ENCODE results near the gene CHD5. TPM values are rescaled to one million over a fixed set of nuclear protein-coding genes. Genes with fewer than 3 reads are reported as not detected.

Gene CHD5
- polyA plus RNA-seq, 2 of the 4 experiments (the other 2 are of a cell fraction): 0.21 to 0.66 TPM

GRCh38 chr1:6126521-6127067, 53.5 kb downstream of the CHD5 start:
- peaks cover 3% of the 10 kb centered on the region; the same call in 2 of the 3 replicates for H3K4me1 ChIP-seq
- ChIA-PET POLR2A (no interaction called here), CTCF (interaction anchor here (0.8 to 2.6 kb wide), 3 partner anchors 11 to 78 kb away, joined by 3 to 11 read pairs (median 3); no protein-coding TSS in a partner anchor)
- H3K9me3 ChIP-seq: no peaks in the 10 kb centered on the region
- no peak for FAIRE-seq
- H3K27ac ChIP-seq: no peak overlapping the region
- no peak for ATAC-seq
- 86% methylated on average over 5 of the region's 16 CpGs for WGBS (ENCODE audit: missing lambda C conversion rate)
- TF ChIP-seq POLR2A (IDR thresholded peaks at IDR 0.05; ENCODE audit: low read length) (no peak), ZFP36 (IDR thresholded peaks at IDR 0.05; ENCODE audit: borderline replicate concordance, partially characterized antibody) (no peak), CBX2 (IDR thresholded peaks at IDR 0.05; ENCODE audit: borderline replicate concordance, low read depth) (no peak), CHD4 (IDR thresholded peaks at IDR 0.05; ENCODE audit: borderline replicate concordance) (no peak), RFX5 (IDR thresholded peaks at IDR 0.05) (no peak), FOSL2 (IDR thresholded peaks at IDR 0.05) (no peak), FOSL2 (CRISPR knock-in tag; IDR thresholded peaks at IDR 0.05) (no peak), CEBPB (IDR thresholded peaks at IDR 0.05) (no peak), MAZ (IDR thresholded peaks at IDR 0.05; ENCODE audit: borderline replicate concordance, low read depth, low read length) (no peak), HEYL (CRISPR knock-in tag; IDR thresholded peaks at IDR 0.05) (no peak), SMC3 (IDR thresholded peaks at IDR 0.05) (no peak)
- TF ChIP-seq, protein P1, sequence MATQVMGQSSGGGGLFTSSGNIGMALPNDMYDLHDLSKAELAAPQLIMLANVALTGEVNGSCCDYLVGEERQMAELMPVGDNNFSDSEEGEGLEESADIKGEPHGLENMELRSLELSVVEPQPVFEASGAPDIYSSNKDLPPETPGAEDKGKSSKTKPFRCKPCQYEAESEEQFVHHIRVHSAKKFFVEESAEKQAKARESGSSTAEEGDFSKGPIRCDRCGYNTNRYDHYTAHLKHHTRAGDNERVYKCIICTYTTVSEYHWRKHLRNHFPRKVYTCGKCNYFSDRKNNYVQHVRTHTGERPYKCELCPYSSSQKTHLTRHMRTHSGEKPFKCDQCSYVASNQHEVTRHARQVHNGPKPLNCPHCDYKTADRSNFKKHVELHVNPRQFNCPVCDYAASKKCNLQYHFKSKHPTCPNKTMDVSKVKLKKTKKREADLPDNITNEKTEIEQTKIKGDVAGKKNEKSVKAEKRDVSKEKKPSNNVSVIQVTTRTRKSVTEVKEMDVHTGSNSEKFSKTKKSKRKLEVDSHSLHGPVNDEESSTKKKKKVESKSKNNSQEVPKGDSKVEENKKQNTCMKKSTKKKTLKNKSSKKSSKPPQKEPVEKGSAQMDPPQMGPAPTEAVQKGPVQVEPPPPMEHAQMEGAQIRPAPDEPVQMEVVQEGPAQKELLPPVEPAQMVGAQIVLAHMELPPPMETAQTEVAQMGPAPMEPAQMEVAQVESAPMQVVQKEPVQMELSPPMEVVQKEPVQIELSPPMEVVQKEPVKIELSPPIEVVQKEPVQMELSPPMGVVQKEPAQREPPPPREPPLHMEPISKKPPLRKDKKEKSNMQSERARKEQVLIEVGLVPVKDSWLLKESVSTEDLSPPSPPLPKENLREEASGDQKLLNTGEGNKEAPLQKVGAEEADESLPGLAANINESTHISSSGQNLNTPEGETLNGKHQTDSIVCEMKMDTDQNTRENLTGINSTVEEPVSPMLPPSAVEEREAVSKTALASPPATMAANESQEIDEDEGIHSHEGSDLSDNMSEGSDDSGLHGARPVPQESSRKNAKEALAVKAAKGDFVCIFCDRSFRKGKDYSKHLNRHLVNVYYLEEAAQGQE (IDR thresholded peaks at IDR 0.05): no peak
- H3K4me3 ChIP-seq: no peak overlapping the region
- no peak for DNase-seq (ENCODE audit: low read depth in 1 of 2, low spot score in 1 of 2)
- H3K4me2 ChIP-seq: no peak overlapping the region

DNA sequence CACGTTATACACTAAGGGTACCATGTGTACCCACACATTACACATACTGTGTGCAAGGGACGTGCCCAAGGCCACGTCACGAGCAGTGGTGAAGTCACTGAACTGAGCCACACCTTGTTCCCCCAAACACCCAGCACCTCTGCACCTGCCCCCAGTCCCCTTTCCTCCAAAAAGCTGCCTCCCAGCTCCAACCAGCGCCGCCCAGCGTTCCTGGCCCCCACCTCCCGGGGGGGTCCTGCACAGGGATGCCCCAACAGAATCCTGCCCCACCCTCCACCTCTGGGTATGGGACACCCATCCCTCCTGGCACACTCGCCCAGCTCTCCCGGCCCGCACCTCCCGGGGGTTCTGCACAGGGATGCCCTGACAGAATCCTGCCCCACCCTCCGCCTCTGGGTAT, 54.1 kb downstream of the CHD5 start:
- TF ChIP-seq ZNF302 (CRISPR knock-in tag; IDR thresholded peaks at IDR 0.05): no peak
- TF ChIP-seq ZSCAN20 (CRISPR knock-in tag; IDR thresholded peaks at IDR 0.05): no peak
- no peak for TF ChIP-seq TP53 (CRISPR knock-in tag; IDR thresholded peaks at IDR 0.05)
- no peak for TF ChIP-seq RAD21 (conservative IDR thresholded peaks at IDR 0.05 in 1 of 2, IDR thresholded peaks at IDR 0.05 in 1 of 2)
- no peak for TF ChIP-seq CEBPB (IDR thresholded peaks at IDR 0.05)
- TF ChIP-seq, protein P1 (IDR thresholded peaks at IDR 0.05): no peak
- no peak for TF ChIP-seq POLR2AphosphoS2 (conservative IDR thresholded peaks at IDR 0.05; ENCODE audit: low read length)
- no peak for TF ChIP-seq CBX8 (IDR thresholded peaks at IDR 0.05)
- TF ChIP-seq NFE2L2 (conservative IDR thresholded peaks at IDR 0.05; ENCODE audit: low read length): no peak
- no peak for TF ChIP-seq FOSL2 (IDR thresholded peaks at IDR 0.05)
- TF ChIP-seq FOSL2 (CRISPR knock-in tag; IDR thresholded peaks at IDR 0.05): no peak
- TF ChIP-seq BHLHE40 (IDR thresholded peaks at IDR 0.05; ENCODE audit: low read depth, low read length): no peak
- no peak for TF ChIP-seq ZC3H11A (IDR thresholded peaks at IDR 0.05)
- TF ChIP-seq JUN (IDR thresholded peaks at IDR 0.05): no peak
- TF ChIP-seq RARB (CRISPR knock-in tag; IDR thresholded peaks at IDR 0.05): no peak
- TF ChIP-seq RCOR1 (IDR thresholded peaks at IDR 0.05; ENCODE audit: low read depth, low read length): no peak
- TF ChIP-seq EHMT2 (IDR thresholded peaks at IDR 0.05; ENCODE audit: low read depth): no peak
- TF ChIP-seq, protein P2, sequence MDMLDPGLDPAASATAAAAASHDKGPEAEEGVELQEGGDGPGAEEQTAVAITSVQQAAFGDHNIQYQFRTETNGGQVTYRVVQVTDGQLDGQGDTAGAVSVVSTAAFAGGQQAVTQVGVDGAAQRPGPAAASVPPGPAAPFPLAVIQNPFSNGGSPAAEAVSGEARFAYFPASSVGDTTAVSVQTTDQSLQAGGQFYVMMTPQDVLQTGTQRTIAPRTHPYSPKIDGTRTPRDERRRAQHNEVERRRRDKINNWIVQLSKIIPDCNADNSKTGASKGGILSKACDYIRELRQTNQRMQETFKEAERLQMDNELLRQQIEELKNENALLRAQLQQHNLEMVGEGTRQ (IDR thresholded peaks at IDR 0.05): no peak
- TF ChIP-seq HOXA7 (CRISPR knock-in tag; IDR thresholded peaks at IDR 0.05): no peak
- DNase-seq (ENCODE audit: low read depth in 1 of 2, low spot score in 1 of 2): no peak
- Histone ChIP-seq H3K9me3 (no peaks in the 10 kb centered on the region), H3K4me2 (no peak overlapping the region), H3K27ac (no peak overlapping the region), H3K4me1 (peaks cover 3% of the 10 kb centered on the region; the same call in 2 of the 3 replicates), H3K4me3 (no peak overlapping the region)
- ChIA-PET CTCF (interaction anchor here (0.9 to 1.6 kb wide), 2 partner anchors 10 to 79 kb away, joined by 3 to 7 read pairs; partner anchors contain the start of gene RNF207), POLR2A (no interaction called here)
- no peak for ATAC-seq
- WGBS (ENCODE audit: missing lambda C conversion rate): 77% methylated on average over 7 of the region's 13 CpGs
- FAIRE-seq: no peak
